ENCODE data around the gene TEX10.
"Not testable (repeated sequence)": the region's sequence is repeated elsewhere in the genome, so short reads cannot be mapped to it uniquely, and the experiment has no call there.

Gene TEX10

DNA sequence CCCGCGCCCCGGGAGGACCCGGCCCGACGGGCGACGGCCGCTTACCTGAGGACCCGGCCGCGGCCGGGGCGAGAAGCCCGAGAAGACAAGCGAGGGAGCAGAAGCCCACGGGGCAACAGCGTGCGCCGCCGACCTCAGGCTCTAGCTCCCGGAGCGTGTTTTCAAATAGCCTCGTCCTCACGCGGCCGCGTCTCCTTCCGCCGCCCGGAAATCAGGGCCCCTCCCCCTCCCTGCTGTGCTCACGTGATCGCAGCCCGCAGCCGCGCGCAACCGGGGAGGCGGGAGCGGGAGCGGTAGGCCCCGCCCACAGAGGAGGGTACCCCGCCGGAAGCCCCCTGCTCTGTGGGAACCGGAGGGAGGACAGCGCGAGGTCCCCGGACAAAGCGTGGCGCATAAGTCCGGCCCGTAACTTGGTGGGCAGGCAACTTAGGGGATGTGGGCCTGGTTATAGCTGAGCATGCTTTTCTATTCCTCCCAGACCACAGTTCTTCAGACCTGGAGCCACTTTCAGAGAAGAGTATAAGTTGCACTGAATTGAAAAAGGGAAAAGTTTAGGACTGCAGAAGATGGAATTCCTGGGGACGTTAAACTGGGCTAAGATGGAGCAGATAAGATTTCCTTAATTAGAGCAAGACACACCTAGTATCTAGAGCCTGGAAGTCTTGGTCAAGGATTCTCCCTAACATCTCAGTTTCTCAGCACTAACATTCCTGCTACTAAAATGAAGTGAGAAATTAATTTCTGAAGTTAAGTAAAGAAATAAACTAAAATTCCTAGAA is at the start of gene TEX10:
Gene TEX10, minus strand, starts transcription at position 216 of the 779 bp plus-strand sequence. CDS start 3,579 bp downstream, outside the sequence.
- peak; percentile 62 for FAIRE-seq

DNA sequence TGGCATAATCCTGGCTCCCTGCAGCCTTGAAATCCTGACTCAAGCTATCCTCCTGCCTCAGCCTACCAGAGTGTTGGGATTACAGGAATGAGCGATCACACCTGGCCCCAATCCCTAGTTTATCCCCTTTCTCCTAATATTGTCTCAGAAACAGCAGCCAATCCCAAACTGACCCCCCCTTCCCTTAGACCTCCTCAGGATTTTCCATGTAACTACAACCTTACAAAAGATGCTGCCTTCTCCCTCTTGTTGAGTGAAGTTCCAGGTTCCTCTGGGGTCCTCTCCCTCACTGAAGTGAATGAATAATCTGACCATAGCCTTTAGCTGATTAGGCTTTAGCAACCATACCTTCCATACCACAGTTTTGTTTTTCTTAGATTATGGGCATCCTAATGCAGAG is 48.3 kb upstream of the TEX10 start:
- FAIRE-seq, result no peak

DNA sequence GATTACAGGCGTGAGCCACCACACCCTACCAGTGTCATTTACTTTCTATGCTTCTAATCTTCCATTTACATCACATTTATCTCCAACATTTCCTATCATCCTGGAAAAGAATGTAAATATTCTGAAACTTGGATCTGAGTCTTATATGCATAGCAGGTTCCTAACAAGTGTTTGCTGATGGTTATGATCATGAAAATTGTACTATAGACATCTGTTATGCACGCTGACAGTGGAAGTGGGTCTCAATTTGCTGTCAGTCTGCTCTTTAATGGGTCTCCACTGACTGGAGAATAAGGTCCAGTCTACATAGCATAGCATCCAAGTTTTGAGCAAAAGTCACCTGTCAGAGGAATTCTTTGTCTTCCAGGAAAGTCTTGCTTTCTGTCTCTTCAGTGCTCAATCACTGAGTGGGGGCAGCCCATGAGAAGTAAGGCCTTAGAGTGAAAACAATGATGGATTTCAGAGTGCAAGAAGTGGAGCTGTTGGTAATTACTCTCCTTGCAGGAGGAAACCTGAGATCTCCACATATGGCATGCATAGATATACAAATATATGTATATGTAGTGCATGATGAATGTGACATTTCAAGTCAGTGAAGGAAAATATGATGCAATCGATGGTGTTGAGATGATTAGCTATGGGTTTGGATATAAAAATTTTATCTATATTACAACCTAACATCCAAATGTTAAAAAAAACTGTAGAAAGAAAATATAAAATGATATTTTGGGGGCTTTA is 45.0 kb upstream of the TEX10 start:
- no peak for FAIRE-seq

DNA sequence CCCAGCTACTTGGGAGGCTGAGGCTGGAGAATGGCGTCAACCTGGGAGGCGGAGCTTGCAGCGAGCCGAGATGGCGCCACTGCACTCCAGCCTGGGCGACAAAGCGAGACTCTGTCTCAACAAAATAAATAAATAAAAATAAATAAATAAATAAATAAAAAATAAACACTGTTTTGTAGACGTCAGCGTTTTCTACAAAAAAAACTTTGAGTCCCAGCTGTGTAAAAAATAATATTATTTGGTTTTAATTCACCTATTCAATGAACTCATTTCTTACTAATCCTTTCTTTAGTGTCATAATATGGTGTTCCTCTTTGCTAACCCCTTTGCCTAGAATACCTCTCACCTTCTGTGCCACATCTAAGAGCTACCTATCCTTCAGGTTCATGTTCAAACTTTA is 44.0 kb upstream of the TEX10 start:
- FAIRE-seq, result no peak

DNA sequence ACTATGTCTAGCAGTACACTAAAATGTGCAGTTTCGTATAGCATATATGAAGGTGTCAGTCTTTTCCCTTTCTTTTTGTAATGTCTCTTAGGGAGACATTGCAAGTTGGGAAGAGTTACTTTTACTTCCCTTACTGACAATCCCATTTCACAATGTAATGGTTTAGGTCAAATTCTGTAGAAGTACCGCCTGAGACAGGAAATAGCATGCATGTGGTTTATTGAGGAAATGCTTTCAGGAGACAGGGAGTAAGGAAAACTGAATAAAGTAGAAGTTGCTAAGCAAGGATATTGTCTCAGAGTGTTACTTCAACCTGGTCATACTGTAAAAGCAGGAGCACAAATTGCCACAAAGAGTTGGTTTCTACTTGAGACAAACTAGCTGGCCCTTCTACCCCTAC is 42.1 kb upstream of the TEX10 start:
- no peak for FAIRE-seq

DNA sequence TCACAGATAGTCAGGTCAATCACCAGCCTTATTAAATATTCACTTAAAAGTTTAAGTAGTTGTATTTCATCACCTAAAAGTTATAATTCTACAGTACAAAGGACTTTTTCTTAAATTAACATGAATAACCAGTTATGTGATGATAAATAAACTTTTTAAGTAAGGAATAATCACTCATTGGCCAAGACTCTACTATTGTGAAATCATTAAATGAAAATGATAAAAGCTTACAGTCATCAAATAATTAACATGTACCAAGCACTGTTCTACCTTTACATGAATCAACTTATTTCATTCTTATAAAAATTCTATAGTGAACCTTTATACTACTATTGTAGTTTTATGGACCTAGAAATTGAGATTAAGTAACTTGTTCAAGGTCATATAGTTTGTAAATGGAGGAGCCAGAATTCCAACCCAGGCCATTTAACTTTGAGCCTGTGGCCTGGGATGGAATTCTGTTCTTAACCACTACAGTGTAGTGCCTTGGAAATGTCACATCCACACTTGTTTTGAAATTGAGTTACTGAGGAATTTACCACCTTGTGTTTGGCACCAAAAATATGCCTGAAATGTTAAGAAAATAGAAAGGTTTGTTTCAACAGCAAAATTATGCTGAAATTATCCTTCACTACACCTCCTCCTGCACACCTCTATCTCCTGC is 41.4 kb upstream of the TEX10 start:
- FAIRE-seq, result no peak

DNA sequence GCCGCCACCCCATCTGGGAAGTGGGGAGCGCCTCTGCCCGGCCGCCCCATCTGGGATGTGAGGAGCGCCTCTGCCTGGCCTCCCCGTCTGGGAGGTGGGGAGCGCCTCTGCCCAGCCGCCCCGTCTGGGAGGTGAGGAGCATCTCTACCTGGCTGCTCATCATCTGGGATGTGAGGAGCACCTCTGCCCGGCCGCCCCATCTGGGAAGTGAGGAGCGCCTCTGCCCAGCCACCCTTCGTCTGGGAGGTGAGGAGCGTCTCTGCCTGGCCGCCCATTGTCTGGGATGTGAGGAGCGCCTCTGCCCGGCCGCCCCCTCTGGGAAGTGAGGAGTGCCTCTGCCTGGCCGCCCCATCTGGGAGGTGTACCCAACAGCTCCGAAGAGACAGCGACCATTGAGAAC is 40.2 kb upstream of the TEX10 start:
- not testable (repeated sequence) for FAIRE-seq

DNA sequence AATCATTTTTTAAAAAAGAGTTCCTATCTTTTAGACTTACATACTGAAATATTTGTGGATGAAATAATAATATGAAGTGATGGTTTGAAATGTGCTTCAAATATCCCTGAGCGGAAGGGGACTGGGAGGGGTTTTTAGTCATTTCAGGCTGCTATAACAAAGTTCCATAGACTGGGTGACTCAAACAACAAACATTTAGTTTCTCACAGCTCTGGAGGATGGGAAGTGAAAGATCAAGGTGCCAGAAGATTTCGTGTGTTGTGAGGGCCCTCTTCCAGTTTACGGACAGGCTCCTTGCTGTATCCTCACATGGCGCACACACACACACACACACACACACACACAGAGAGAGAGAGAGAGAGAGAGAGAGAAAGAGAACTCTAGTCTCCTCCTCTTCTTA is 27.1 kb upstream of the TEX10 start:
- FAIRE-seq, result no peak

DNA sequence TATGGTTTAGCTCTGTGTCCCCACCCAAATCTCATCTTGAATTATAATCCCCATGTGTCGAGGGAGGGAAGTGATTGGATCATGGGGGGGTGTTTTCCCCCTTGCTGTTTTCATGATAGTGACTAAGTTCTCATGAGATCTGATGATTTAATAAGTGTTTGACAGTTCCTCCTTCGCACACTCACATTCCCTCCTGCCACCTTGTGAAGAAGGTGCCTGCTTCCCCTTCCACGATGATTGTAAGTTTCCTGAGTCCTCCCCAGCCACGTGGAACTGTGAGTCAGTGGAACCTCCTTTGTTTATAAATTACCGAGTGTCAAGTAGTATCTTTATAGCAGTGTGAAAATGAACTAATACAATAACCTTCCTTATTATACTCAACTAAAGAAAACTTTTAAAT is 24.3 kb upstream of the TEX10 start:
- no peak for FAIRE-seq

DNA sequence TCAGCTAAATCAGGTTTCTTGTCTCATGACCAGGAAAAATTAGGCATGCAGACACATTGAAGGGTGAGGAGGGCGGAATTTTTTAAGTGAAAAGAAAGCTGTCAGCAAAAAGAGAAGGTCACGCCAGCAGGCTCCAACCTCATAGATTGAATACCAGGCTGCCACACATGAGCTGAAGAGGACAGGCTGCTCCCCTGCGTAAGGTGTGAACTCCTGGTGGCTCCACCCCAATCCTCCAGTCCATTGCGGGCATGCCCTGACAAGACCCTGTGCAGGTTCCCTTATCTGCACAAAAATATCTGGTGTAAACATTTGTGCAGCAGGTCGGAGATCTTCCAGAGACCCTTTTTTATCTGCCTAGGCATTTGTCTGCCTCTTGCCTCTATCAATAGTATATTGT is 22.9 kb upstream of the TEX10 start:
- FAIRE-seq, result no peak

DNA sequence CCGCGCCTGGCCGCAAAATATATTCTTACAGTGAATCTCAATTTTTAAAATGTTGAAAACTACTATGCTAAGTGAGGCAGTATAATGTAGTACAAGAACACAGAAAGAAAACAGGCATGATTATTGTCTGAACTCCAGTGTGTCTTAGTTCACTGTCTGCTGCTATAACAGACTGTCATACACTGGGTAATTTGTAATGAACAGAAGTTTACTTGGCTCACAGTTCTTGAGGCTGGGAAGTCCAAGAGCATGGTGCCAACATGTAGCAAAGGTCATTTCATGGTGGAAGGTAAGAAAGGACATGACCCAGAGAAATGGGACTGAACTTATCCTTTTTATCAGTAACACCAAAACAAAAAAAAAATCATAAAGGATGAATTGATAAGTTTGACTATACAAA is 19.9 kb upstream of the TEX10 start:
- FAIRE-seq, result no peak

DNA sequence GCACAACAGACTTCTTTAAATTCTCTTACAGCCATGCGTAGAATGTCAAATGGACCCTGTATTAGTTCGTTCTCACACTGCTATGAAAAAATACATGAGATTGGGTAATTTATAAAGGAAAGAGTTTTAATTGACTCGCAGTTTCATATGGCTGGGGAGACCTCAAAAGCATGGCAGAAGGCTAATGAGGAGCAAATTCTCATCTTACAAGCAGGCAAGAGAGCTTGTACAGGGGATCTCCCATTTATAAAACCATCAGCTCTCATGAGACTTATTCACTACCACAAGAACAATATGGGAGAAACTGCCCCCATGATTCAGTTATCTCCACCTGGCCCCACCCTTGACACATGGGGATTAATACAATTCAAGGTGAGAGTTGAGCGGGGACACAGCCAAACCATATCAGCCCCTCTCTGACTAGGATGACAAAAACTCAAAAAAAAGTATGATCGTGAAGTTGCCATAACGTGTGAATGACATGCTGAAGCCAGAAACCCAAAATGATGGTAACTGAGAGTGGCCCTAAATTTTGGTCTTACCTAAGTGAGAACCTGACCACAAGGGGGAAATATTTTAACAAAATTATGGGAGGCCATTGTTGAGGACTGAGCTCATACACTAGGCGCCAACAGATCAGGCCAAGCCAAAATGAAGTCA is 17.5 kb upstream of the TEX10 start:
- no peak for FAIRE-seq

DNA sequence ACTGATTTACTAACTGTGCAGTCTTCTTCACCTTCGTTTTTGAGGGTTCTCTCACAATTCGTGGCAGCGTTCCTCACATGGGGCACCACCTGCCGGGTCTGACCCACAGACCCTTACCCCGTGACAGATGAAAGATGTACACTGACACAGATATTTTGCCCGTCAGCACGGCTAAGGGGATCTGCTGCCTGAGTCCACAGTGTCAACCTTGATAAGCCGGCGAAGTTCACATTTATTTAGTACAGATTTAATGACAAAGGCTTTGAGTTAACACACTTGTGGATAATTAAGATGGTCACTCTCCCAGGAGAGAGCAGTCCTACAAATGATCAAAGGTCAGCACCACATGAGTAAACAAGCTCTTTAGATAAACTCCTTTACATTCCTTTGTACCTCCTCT is 15.9 kb upstream of the TEX10 start:
- FAIRE-seq, result no peak

DNA sequence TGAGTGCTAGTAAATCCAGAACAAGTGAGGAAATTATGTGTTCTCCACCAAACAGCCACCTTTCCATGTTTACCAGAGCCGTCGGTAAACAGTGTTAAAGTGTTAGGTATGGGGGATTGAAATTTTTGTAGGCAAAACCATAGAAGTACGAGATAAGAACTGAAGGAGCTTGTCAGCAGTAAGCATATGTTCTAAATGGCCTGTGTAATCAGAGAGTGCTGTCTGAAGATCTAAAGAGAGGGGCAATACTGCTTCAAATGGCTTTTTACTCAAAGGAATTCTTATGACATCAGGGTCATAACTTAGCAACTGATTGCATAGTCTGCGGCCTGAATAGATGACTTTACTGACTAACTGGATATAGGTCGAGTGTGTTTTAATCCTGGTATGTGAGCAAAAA is 13.4 kb upstream of the TEX10 start:
- no peak for FAIRE-seq

DNA sequence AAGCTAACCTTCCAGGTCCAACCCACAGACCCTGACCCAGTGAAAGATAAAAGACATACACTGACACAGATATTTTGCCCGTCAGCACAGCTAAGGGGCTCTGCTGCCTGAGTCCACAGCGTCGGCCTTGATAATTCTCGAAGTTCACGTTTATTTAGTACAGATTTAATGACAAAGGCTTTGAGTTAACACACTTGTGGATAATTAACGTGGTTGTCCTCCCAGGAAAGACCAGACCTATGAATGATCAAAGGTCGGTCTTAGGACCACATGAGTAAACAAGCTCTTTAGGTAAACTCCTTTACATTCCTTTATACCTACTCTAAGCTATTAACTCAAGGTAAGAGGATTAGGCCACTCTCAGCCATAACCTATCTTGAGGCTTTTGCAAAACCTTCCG is 11.3 kb upstream of the TEX10 start:
- no peak for FAIRE-seq

DNA sequence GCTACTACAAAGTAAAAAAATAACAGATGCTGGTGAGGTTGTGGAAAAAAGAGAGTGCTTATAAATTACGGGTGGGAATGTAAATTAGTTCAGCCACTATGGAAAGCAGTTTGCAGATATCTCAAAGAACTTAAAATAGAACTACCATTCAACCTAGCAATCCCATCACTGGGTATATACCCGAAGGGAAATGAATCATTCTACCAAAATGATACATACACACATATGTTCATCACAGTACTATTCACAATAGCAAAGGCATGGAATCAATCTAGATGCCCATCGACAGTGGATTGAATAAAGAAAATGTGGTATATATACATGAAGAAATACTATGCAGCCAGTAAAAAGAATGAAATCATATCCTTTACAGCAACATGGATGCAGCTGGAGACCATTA is 6.3 kb upstream of the TEX10 start:
- no peak for FAIRE-seq

DNA sequence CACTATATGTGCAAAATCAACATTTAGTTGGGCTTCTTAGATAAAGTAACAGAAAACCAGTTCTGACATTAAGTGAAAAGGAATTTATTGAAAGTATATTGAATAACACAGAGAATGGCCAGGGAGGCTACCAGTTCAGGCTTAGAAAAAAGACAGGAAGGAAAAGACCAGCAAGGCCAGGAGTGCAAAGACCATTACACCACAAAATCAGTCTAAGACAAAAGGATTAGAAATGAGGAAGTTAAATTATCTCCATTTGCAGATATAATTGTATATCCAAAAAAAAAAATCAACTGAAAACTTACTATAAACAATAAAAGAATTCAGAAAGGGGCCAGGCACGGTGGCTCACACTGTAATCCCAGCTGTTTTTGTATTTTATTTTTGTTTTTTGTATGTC is 4.8 kb upstream of the TEX10 start:
- no peak for FAIRE-seq

DNA sequence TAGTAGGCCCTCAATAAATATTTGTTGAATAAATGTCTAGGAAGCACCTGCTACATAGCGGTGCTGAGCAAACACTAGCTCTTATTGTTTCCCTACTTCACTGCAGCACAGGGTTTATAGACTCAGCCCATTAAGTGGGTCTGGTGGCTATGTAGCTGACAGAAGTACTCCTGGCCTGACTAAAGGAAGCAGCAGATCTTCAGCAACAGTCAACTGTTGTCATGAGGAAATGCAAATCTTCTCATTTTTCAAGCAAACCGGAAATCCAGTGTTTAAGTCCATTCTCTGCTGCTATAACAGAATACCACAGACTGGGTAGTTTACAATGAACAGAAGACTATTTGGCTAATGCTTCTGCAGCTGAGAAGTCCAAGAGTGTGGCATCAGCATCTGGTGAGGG is 2.8 kb upstream of the TEX10 start:
- FAIRE-seq, result no peak

DNA sequence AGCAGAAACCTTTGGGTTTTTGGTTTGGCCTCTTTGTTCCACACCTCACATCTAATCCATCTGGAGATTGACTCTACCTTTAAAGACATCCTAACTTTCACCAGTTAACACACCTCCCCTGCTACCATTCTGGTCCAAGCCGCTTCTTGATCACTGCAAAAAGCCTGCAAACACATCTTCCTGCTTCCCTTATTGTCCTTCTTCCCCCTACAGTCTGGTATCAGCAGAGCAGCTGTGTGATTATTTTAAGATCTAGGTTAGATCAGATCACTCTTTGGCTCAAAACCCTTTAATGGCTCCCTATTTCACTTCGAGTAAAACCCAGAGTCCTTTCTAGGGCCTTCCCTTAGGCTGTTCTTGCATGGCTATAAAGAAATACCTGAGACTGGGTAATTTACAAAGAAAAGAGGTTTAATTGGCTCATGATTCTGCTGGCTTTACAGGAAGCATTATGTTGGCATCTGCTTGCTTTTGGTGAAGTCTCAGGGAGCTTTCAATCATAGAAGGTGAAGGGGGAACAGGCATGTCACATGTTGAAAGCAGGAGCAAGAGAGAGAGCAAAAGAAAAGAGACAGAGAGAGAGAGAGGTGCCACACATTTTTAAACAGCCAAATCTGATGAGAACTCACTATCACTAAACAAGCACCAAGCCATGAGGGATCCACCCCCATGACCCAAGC is 1.5 kb upstream of the TEX10 start:
- FAIRE-seq, result no peak

DNA sequence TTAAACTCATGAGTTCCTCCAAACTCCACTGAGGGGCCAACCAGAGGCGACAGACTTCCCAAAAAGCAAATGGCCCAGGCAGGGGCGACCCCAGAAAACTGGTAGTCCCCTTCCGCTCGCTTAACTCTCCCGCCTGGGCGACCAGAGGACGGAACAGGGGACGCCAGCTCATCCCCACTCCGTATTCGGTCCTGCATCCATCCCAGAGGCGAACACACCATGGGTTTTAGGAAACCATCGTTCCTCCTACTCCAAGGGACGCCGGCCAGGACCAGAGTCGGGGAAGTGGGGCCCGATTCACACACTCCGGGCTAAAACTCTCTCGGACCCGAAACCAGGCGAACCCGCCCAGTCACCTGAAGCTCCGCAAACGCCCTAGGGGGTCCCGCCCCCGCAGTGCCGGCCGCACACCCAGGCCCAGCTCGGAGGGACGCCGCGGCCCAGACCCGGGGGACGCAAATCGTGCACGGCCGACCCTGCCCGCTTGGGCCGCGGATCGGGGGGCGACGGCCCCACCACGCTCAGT is 478 bp downstream of the TEX10 start:
- FAIRE-seq, result no peak

DNA sequence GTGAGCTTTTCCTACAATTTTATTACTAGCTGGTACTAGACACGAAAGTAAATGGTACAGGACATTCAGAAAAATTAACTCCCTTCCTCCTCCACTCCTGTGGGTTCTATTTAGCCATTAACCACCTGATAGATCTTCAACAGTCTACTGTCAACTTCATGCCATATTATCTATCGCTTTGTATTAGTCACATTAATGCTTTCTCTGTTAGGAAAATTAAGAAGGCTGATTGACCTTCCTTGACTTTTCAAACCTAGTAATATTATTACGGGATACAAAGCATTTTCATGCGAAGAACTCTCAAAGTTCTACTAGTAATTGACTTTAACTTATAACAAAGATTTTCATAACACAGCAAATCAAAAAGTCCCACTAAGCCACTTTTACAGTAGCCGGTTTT is 1.2 kb downstream of the TEX10 start:
- no peak for FAIRE-seq

DNA sequence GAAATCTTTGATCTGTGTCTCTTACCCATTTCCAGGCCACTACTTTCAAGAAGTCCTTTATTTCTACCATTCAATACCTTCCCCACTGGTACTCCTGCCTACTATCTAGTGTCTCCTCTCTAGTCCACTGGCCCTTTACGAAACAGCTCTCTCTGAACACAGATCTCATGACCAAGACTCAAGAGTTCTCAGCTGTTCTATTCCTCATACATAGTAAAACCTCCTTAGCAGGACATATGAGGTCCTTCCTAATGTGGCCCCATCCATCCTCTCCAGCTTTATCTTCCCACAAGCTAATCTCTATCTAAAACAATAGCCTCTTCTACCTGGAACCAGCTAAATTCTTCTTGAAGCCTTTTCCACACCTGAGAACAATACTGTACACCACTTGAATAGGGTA is 2.6 kb downstream of the TEX10 start:
- no peak for FAIRE-seq

DNA sequence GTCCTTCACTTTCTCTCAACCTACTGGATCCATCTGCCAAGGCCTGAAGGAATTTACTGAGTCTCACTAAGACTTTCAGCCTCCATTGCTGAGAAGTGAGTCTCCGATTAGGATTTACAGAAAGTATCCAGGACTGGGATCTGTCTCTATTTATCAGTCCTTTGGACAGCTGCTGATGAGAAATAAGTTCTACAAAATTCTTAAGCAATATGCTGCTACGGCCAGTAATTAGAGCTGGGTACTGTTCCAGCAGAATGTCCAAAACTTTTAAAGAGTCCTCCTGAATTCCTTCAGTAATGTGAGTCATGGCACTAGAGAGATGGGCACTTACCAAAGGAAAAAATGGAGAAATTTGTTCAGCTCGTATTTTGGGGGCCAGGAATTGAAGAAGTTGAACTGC is 5.9 kb downstream of the TEX10 start:
- FAIRE-seq, result no peak
